ENCODE data around the gene POLD2. TPM values are rescaled to one million over a fixed set of nuclear protein-coding genes. Genes with fewer than 3 reads are reported as not detected.

POLD2 gene
- total and polyA plus RNA-seq, 3 experiments from 2014 or later = 74.1 to 291 (median 279) TPM

GRCh38 chr7:44124822-44125202, 1.5 kb upstream of the POLD2 start:
- peaks cover 18 to 42% (median 25%) of the 10 kb centered on the region in 3 donors for H3K4me1 Mint-ChIP-seq
- ChIA-PET CTCF (no interaction called here), POLR2A (no interaction called here)
- Histone ChIP-seq H3K36me3 (ENCODE audit: insufficient read depth, low read length) (no peaks in the 10 kb centered on the region), H3K4me1 (ENCODE audit: insufficient read depth, low read length) (peaks cover 15% of the 10 kb centered on the region), H3K9me3 (ENCODE audit: low read length) (no peaks in the 10 kb centered on the region), H3K4me3 (ENCODE audit: low read length) (no peak overlapping the region), H3K27me3 (ENCODE audit: insufficient read depth, low read length, poor library complexity, severe bottlenecking) (no peaks in the 10 kb centered on the region), H3K27ac (ENCODE audit: low read depth, low read length) (no peak overlapping the region)
- H3K27ac Mint-ChIP-seq = peak overlapping the region in 7 of 8 donors; percentile 41 to 97 (median 79)
- DNase-seq = no peak
- peaks cover 0 to 4% of the 10 kb centered on the region in 2 donors for H3K27me3 Mint-ChIP-seq
- no peaks in the 10 kb centered on the region for H3K9me3 Mint-ChIP-seq
- peak overlapping the region; percentile 30 to 96 (median 91) for H3K4me3 Mint-ChIP-seq
- H3K36me3 Mint-ChIP-seq = peaks cover 0 to 23% (median 2%) of the 10 kb centered on the region in 3 donors

GRCh38 chr7:44122529-44122928, 819 bp downstream of the POLD2 start:
- peak overlapping the region; percentile 93 for H3K4me3 ChIP-seq (ENCODE audit: low read length)
- Mint-ChIP-seq H3K4me3 (peak overlapping the region; percentile 87 to 96 (median 92)), H3K27ac (peak overlapping the region in 7 of 8 donors; percentile 73 to 99 (median 86)), H3K4me1 (peaks cover 20 to 56% (median 28%) of the 10 kb centered on the region in 3 donors), H3K27me3 (no peaks in the 10 kb centered on the region), H3K9me3 (no peaks in the 10 kb centered on the region), H3K36me3 (peaks cover 0 to 43% (median 2%) of the 10 kb centered on the region in 3 donors)
- POLR2A ChIA-PET = interaction anchor here (1.1 to 2.0 kb wide), 2 partner anchors 41 to 79 kb away, joined by 3 to 6 read pairs; no protein-coding TSS in a partner anchor
- CTCF ChIA-PET = interaction anchor here (0.8 to 1.0 kb wide), 3 partner anchors 29 to 41 kb away, joined by 3 read pairs; no protein-coding TSS in a partner anchor
- H3K27me3 ChIP-seq (ENCODE audit: insufficient read depth, low read length, poor library complexity, severe bottlenecking) = no peaks in the 10 kb centered on the region
- peaks cover 15% of the 10 kb centered on the region for H3K4me1 ChIP-seq (ENCODE audit: insufficient read depth, low read length)
- H3K9me3 ChIP-seq (ENCODE audit: low read length) = no peaks in the 10 kb centered on the region
- H3K27ac ChIP-seq (ENCODE audit: low read depth, low read length) = peak overlapping the region; percentile 83
- no peak for DNase-seq
- no peaks in the 10 kb centered on the region for H3K36me3 ChIP-seq (ENCODE audit: insufficient read depth, low read length)

- H3K4me3 ChIP-seq (ENCODE audit: low read length) = peak overlapping the region; percentile 6
- ChIA-PET CTCF (interaction anchor here (1.0 kb wide), 1 partner anchor 40 kb away, joined by 3 read pairs; no protein-coding TSS in a partner anchor), POLR2A (interaction anchor here (2.0 kb wide), 1 partner anchor 41 kb away, joined by 6 read pairs; no protein-coding TSS in a partner anchor)
- H3K27ac Mint-ChIP-seq = peak overlapping the region in 3 of 8 donors; percentile 7 to 88 (median 86)
- H3K4me3 Mint-ChIP-seq = peak overlapping the region in 4 of 7 donors; percentile 1 to 96 (median 94)
- H3K4me1 ChIP-seq (ENCODE audit: insufficient read depth, low read length) = peaks cover 15% of the 10 kb centered on the region
- no peaks in the 10 kb centered on the region for H3K9me3 Mint-ChIP-seq
- no peaks in the 10 kb centered on the region for H3K27me3 Mint-ChIP-seq
- no peak for DNase-seq
- H3K27me3 ChIP-seq (ENCODE audit: insufficient read depth, low read length, poor library complexity, severe bottlenecking) = no peaks in the 10 kb centered on the region
- H3K36me3 Mint-ChIP-seq = peaks cover 0 to 50% (median 2%) of the 10 kb centered on the region in 3 donors
- no peaks in the 10 kb centered on the region for H3K9me3 ChIP-seq (ENCODE audit: low read length)
- H3K4me1 Mint-ChIP-seq = peaks cover 20 to 56% (median 28%) of the 10 kb centered on the region in 3 donors
- H3K27ac ChIP-seq (ENCODE audit: low read depth, low read length) = no peak overlapping the region
- no peaks in the 10 kb centered on the region for H3K36me3 ChIP-seq (ENCODE audit: insufficient read depth, low read length)
Observed at GRCh38 chr7:44121761-44122420, 1.5 kb downstream of the POLD2 start.

- Histone ChIP-seq H3K4me1 (ENCODE audit: insufficient read depth, low read length) (peaks cover 15% of the 10 kb centered on the region), H3K36me3 (ENCODE audit: insufficient read depth, low read length) (no peaks in the 10 kb centered on the region), H3K9me3 (ENCODE audit: low read length) (no peaks in the 10 kb centered on the region), H3K27me3 (ENCODE audit: insufficient read depth, low read length, poor library complexity, severe bottlenecking) (no peaks in the 10 kb centered on the region), H3K27ac (ENCODE audit: low read depth, low read length) (no peak overlapping the region), H3K4me3 (ENCODE audit: low read length) (no peak overlapping the region)
- ChIA-PET CTCF (no interaction called here), POLR2A (no interaction called here)
- Mint-ChIP-seq H3K4me3 (no peak overlapping the region), H3K27ac (peak overlapping the region in 3 of 8 donors; percentile 39 to 73 (median 60)), H3K4me1 (peaks cover 20 to 56% (median 28%) of the 10 kb centered on the region in 3 donors), H3K36me3 (peaks cover 0 to 64% (median 4%) of the 10 kb centered on the region in 3 donors), H3K9me3 (no peaks in the 10 kb centered on the region), H3K27me3 (no peaks in the 10 kb centered on the region)
- DNase-seq = no peak
Observed at GRCh38 chr7:44120395-44120794, 3.0 kb downstream of the POLD2 start.

- no peak for DNase-seq
- no peaks in the 10 kb centered on the region for H3K9me3 ChIP-seq (ENCODE audit: low read length)
- no peaks in the 10 kb centered on the region for H3K27me3 Mint-ChIP-seq
- no peaks in the 10 kb centered on the region for H3K36me3 ChIP-seq (ENCODE audit: insufficient read depth, low read length)
- peaks cover 20 to 56% (median 28%) of the 10 kb centered on the region in 3 donors for H3K4me1 Mint-ChIP-seq
- H3K36me3 Mint-ChIP-seq = peaks cover 0 to 69% (median 4%) of the 10 kb centered on the region in 3 donors
- H3K27ac ChIP-seq (ENCODE audit: low read depth, low read length) = no peak overlapping the region
- no peak overlapping the region for H3K4me3 ChIP-seq (ENCODE audit: low read length)
- peak overlapping the region in 2 of 8 donors; percentile 52 to 73 for H3K27ac Mint-ChIP-seq
- H3K9me3 Mint-ChIP-seq = no peaks in the 10 kb centered on the region
- H3K4me3 Mint-ChIP-seq = peak overlapping the region in 1 of 7 donors; percentile 8
- POLR2A ChIA-PET = no interaction called here
- H3K27me3 ChIP-seq (ENCODE audit: insufficient read depth, low read length, poor library complexity, severe bottlenecking) = no peaks in the 10 kb centered on the region
- peaks cover 15% of the 10 kb centered on the region for H3K4me1 ChIP-seq (ENCODE audit: insufficient read depth, low read length)
- CTCF ChIA-PET = no interaction called here
Observed at GRCh38 chr7:44119829-44120380, 3.4 kb downstream of the POLD2 start.

- H3K4me3 ChIP-seq (ENCODE audit: low read length) = no peak overlapping the region
- peak overlapping the region in 1 of 8 donors; percentile 66 for H3K27ac Mint-ChIP-seq
- H3K4me1 Mint-ChIP-seq = peaks cover 16 to 43% (median 21%) of the 10 kb centered on the region in 3 donors
- H3K36me3 Mint-ChIP-seq = peaks cover 0 to 75% (median 6%) of the 10 kb centered on the region in 3 donors
- peaks cover 9% of the 10 kb centered on the region for H3K4me1 ChIP-seq (ENCODE audit: insufficient read depth, low read length)
- DNase-seq = no peak
- POLR2A ChIA-PET = no interaction called here
- H3K4me3 Mint-ChIP-seq = no peak overlapping the region
- H3K27ac ChIP-seq (ENCODE audit: low read depth, low read length) = no peak overlapping the region
- H3K9me3 Mint-ChIP-seq = no peaks in the 10 kb centered on the region
- H3K27me3 Mint-ChIP-seq = no peaks in the 10 kb centered on the region
- CTCF ChIA-PET = no interaction called here
- peaks cover 4% of the 10 kb centered on the region for H3K36me3 ChIP-seq (ENCODE audit: insufficient read depth, low read length)
- no peaks in the 10 kb centered on the region for H3K9me3 ChIP-seq (ENCODE audit: low read length)
- H3K27me3 ChIP-seq (ENCODE audit: insufficient read depth, low read length, poor library complexity, severe bottlenecking) = no peaks in the 10 kb centered on the region
Observed at GRCh38 chr7:44117801-44118429, 5.4 kb downstream of the POLD2 start.

GRCh38 chr7:44116789-44117666, 6.3 kb downstream of the POLD2 start:
- Histone ChIP-seq H3K27ac (ENCODE audit: low read depth, low read length) (no peak overlapping the region), H3K4me3 (ENCODE audit: low read length) (no peak overlapping the region), H3K36me3 (ENCODE audit: insufficient read depth, low read length) (peaks cover 4% of the 10 kb centered on the region), H3K27me3 (ENCODE audit: insufficient read depth, low read length, poor library complexity, severe bottlenecking) (no peaks in the 10 kb centered on the region), H3K4me1 (ENCODE audit: insufficient read depth, low read length) (peaks cover under 1% of the 10 kb centered on the region), H3K9me3 (ENCODE audit: low read length) (no peaks in the 10 kb centered on the region)
- Mint-ChIP-seq H3K4me1 (peaks cover 8 to 35% (median 12%) of the 10 kb centered on the region in 3 donors), H3K27me3 (no peaks in the 10 kb centered on the region), H3K27ac (peak overlapping the region in 1 of 8 donors; percentile 66), H3K36me3 (peaks cover 0 to 72% (median 6%) of the 10 kb centered on the region in 3 donors), H3K4me3 (no peak overlapping the region), H3K9me3 (no peaks in the 10 kb centered on the region)
- ChIA-PET CTCF (interaction anchor here (1.1 kb wide), 1 partner anchor 12 kb away, joined by 3 read pairs; no protein-coding TSS in a partner anchor), POLR2A (no interaction called here)
- no peak for DNase-seq

Data from CD8-positive, alpha-beta memory T cell (primary cell).